ENCODE data around the gene GALNT18.

Gene GALNT18

DNA sequence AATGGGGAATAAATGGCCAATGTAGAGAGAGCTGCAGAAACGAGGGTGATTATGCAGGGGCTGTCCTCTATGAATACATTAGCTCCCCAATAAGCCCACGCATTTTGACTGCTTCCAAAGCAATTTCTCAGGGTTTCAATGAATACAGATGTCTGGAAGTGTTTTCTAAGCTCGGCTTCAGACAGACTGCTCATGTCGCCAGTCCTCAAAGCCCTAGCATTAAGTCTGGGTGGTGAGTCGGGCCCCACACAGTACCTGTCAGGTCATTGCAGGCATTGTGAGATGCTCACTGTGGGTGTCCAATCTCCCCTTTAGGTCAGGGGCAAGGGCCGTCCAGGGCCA, 250.9 kb downstream of the GALNT18 start:
- TF ChIP-seq ZFP41 (tag by site-specific recombination; IDR thresholded peaks at IDR 0.05; ENCODE audit: borderline replicate concordance) (no peak), ZNF529 (tag by site-specific recombination; IDR thresholded peaks at IDR 0.05; ENCODE audit: insufficient replicate concordance) (no peak), ZNF2 (tag by site-specific recombination; IDR thresholded peaks at IDR 0.05) (no peak), ZBTB17 (tag by site-specific recombination; IDR thresholded peaks at IDR 0.05) (no peak), ZNF311 (tag by site-specific recombination; IDR thresholded peaks at IDR 0.05; ENCODE audit: borderline replicate concordance) (no peak), ZNF660 (tag by site-specific recombination; IDR thresholded peaks at IDR 0.05) (no peak), ZNF10 (tag by site-specific recombination; IDR thresholded peaks at IDR 0.05) (no peak), ZNF670 (tag by site-specific recombination; IDR thresholded peaks at IDR 0.05; ENCODE audit: low read depth) (no peak), ZNF354C (tag by site-specific recombination; IDR thresholded peaks at IDR 0.05; ENCODE audit: borderline replicate concordance, low read depth) (no peak), ZNF16 (tag by site-specific recombination; IDR thresholded peaks at IDR 0.05; ENCODE audit: low read depth) (no peak), MYNN (tag by site-specific recombination; IDR thresholded peaks at IDR 0.05; ENCODE audit: borderline replicate concordance) (no peak), MEIS1 (CRISPR knock-in tag; IDR thresholded peaks at IDR 0.05; ENCODE audit: borderline replicate concordance) (no peak)
- TF ChIP-seq, protein P1, sequence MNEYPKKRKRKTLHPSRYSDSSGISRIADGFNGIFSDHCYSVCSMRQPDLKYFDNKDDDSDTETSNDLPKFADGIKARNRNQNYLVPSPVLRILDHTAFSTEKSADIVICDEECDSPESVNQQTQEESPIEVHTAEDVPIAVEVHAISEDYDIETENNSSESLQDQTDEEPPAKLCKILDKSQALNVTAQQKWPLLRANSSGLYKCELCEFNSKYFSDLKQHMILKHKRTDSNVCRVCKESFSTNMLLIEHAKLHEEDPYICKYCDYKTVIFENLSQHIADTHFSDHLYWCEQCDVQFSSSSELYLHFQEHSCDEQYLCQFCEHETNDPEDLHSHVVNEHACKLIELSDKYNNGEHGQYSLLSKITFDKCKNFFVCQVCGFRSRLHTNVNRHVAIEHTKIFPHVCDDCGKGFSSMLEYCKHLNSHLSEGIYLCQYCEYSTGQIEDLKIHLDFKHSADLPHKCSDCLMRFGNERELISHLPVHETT (tag by site-specific recombination; IDR thresholded peaks at IDR 0.05): no peak
- TF ChIP-seq, protein P2, sequence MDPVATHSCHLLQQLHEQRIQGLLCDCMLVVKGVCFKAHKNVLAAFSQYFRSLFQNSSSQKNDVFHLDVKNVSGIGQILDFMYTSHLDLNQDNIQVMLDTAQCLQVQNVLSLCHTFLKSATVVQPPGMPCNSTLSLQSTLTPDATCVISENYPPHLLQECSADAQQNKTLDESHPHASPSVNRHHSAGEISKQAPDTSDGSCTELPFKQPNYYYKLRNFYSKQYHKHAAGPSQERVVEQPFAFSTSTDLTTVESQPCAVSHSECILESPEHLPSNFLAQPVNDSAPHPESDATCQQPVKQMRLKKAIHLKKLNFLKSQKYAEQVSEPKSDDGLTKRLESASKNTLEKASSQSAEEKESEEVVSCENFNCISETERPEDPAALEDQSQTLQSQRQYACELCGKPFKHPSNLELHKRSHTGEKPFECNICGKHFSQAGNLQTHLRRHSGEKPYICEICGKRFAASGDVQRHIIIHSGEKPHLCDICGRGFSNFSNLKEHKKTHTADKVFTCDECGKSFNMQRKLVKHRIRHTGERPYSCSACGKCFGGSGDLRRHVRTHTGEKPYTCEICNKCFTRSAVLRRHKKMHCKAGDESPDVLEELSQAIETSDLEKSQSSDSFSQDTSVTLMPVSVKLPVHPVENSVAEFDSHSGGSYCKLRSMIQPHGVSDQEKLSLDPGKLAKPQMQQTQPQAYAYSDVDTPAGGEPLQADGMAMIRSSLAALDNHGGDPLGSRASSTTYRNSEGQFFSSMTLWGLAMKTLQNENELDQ (tag by site-specific recombination; IDR thresholded peaks at IDR 0.05; ENCODE audit: low read depth): no peak
- TF ChIP-seq, protein P3, sequence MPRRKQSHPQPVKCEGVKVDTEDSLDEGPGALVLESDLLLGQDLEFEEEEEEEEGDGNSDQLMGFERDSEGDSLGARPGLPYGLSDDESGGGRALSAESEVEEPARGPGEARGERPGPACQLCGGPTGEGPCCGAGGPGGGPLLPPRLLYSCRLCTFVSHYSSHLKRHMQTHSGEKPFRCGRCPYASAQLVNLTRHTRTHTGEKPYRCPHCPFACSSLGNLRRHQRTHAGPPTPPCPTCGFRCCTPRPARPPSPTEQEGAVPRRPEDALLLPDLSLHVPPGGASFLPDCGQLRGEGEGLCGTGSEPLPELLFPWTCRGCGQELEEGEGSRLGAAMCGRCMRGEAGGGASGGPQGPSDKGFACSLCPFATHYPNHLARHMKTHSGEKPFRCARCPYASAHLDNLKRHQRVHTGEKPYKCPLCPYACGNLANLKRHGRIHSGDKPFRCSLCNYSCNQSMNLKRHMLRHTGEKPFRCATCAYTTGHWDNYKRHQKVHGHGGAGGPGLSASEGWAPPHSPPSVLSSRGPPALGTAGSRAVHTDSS (tag by site-specific recombination; IDR thresholded peaks at IDR 0.05): no peak
- TF ChIP-seq, protein P4, sequence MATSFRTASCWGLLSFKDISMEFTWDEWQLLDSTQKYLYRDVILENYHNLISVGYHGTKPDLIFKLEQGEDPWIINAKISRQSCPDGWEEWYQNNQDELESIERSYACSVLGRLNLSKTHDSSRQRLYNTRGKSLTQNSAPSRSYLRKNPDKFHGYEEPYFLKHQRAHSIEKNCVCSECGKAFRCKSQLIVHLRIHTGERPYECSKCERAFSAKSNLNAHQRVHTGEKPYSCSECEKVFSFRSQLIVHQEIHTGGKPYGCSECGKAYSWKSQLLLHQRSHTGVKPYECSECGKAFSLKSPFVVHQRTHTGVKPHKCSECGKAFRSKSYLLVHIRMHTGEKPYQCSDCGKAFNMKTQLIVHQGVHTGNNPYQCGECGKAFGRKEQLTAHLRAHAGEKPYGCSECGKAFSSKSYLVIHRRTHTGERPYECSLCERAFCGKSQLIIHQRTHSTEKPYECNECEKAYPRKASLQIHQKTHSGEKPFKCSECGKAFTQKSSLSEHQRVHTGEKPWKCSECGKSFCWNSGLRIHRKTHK (tag by site-specific recombination; IDR thresholded peaks at IDR 0.05): no peak
- ChIA-PET CTCF (no interaction called here), POLR2A (no interaction called here)
- no peaks in the 10 kb centered on the region for H3K9me3 ChIP-seq (ENCODE audit: control insufficient read depth, insufficient read depth, low read depth, low read length)
- no peaks in the 10 kb centered on the region for H3K4me1 ChIP-seq (ENCODE audit: control insufficient read depth, insufficient read depth, low read length)
- H3K27ac ChIP-seq (ENCODE audit: extremely low read depth, low read depth, low read length): no peak overlapping the region
- no peaks in the 10 kb centered on the region for H3K36me3 ChIP-seq (ENCODE audit: control insufficient read depth in 2 of 2, insufficient read depth in 1 of 2, low read length in 2 of 2)
- no peak overlapping the region for H3K4me3 ChIP-seq (ENCODE audit: low read depth, low read length)

DNA sequence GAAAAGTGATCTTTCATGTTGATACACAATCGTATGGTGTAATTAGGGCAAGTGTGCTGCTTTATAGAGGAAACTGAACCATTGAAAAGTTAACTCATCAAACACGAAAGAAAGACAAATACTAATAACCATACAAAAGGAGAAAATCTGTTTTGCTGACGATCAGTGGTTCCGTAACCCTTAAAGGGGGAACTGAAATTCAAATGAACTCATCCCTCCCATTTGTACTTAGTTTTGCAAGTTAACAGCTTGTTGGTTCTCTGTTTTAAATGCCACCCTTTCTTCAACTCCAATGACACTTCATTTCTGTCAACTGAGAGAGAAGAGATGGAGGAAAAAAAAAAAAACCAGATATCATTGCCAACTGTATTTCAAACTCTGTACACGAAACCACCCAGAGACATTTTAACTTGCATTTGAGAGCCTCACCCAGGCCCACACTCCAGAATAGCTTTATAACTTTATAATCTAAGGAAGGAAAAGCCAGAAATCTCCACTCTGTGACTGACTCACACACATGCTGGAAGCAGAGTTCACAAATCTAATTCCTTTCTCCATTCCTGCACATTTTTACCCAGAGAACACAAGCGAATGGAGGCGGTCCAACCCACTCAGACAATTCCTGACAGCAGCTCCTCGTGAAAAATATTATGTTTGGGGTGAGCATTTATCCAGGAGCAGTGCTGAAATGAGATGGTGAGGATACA, 251.4 kb downstream of the GALNT18 start:
- POLR2A ChIA-PET: no interaction called here
- TF ChIP-seq GLIS1 (tag by site-specific recombination; IDR thresholded peaks at IDR 0.05) (no peak), ZNF121 (tag by site-specific recombination; IDR thresholded peaks at IDR 0.05) (no peak), ZNF311 (tag by site-specific recombination; IDR thresholded peaks at IDR 0.05; ENCODE audit: borderline replicate concordance) (no peak), SP2 (tag by site-specific recombination; IDR thresholded peaks at IDR 0.05) (no peak), ZNF623 (tag by site-specific recombination; IDR thresholded peaks at IDR 0.05) (no peak), ZNF426 (tag by site-specific recombination; IDR thresholded peaks at IDR 0.05) (no peak), ZNF114 (tag by site-specific recombination; IDR thresholded peaks at IDR 0.05) (no peak), ZNF292 (tag by site-specific recombination; IDR thresholded peaks at IDR 0.05; ENCODE audit: borderline replicate concordance, low read depth) (no peak), ZNF555 (tag by site-specific recombination; conservative IDR thresholded peaks at IDR 0.05) (no peak), ZNF510 (tag by site-specific recombination; IDR thresholded peaks at IDR 0.05; ENCODE audit: insufficient replicate concordance) (no peak), ZNF335 (tag by site-specific recombination; conservative IDR thresholded peaks at IDR 0.05) (no peak), ZNF621 (tag by site-specific recombination; IDR thresholded peaks at IDR 0.05) (no peak), ZNF157 (tag by site-specific recombination; IDR thresholded peaks at IDR 0.05) (no peak), HOXA7 (CRISPR knock-in tag; IDR thresholded peaks at IDR 0.05; ENCODE audit: borderline replicate concordance) (no peak)

More for the DNA sequence above, 251.4 kb downstream of the GALNT18 start:
- no peaks in the 10 kb centered on the region for H3K36me3 ChIP-seq (ENCODE audit: control insufficient read depth in 2 of 2, insufficient read depth in 1 of 2, low read length in 2 of 2)
- H3K27ac ChIP-seq (ENCODE audit: extremely low read depth, low read depth, low read length): no peak overlapping the region
- H3K9me3 ChIP-seq (ENCODE audit: control insufficient read depth, insufficient read depth, low read depth, low read length): no peaks in the 10 kb centered on the region
- no peak overlapping the region for H3K4me3 ChIP-seq (ENCODE audit: low read depth, low read length)
- CTCF ChIA-PET: interaction anchor here (0.7 kb wide), 1 partner anchor 216 kb away, joined by 3 read pairs; no protein-coding TSS in a partner anchor
- H3K4me1 ChIP-seq (ENCODE audit: control insufficient read depth, insufficient read depth, low read length): no peaks in the 10 kb centered on the region
